Measurements from ENCODE around the gene KRT74. TPM values are rescaled to one million over a fixed set of nuclear protein-coding genes. Genes with fewer than 3 reads are reported as not detected.

Gene KRT74
- total and polyA plus RNA-seq, 10 of the 15 experiments (the other 5 are each of a cell fraction or from before 2014, with no cell fraction given), result not detected

- H4K20me1 ChIP-seq (ENCODE audit: control insufficient read depth, insufficient read depth), result no peaks in the 10 kb centered on the region
- ATAC-seq, result no peak
- H2AFZ ChIP-seq (ENCODE audit: control insufficient read depth, low read depth, low read length), result no peak overlapping the region
- peaks cover 3 to 6% of the 10 kb centered on the region in 2 experiments; a peak in 3 of 4 replicates for H3K27me3 ChIP-seq (replicated peaks in 1 of 2; ENCODE audit: control insufficient read depth in 2 of 2, insufficient read depth in 2 of 2, low read length in 1 of 2)
- no peaks in the 10 kb centered on the region for H3K4me1 ChIP-seq (ENCODE audit: control insufficient read depth, insufficient read depth, low read length)
- TF ChIP-seq USF1 (IDR thresholded peaks at IDR 0.05; ENCODE audit: borderline replicate concordance, extremely low read length, insufficient read depth, low read depth, low read length) (no peak), USF2 (IDR thresholded peaks at IDR 0.05; ENCODE audit: borderline replicate concordance, low read depth, low read length) (no peak), TARDBP (IDR thresholded peaks at IDR 0.05; ENCODE audit: borderline replicate concordance) (no peak), WRNIP1 (IDR thresholded peaks at IDR 0.05; ENCODE audit: borderline replicate concordance, low read depth, low read length) (no peak), JUNB (IDR thresholded peaks at IDR 0.05) (no peak), EGR1 (IDR thresholded peaks at IDR 0.05; ENCODE audit: borderline replicate concordance in 1 of 2, low read depth in 2 of 2, low read length in 2 of 2) (no peak), BRCA1 (IDR thresholded peaks at IDR 0.05; ENCODE audit: low read depth, low read length) (no peak)
- no peak for FAIRE-seq
- POLR2A ChIA-PET, result no interaction called here
- in situ Hi-C loops (cut with MboI) (no loop called here), intact Hi-C loops (cut with micrococcal nuclease; ENCODE audit: unreplicated experiment) (no loop called here)
- no peak overlapping the region for H3K4me3 ChIP-seq
- RAD21 ChIA-PET (ENCODE audit: unreplicated experiment), result no interaction called here
- no peak overlapping the region for H3K27ac ChIP-seq (ENCODE audit: control insufficient read depth, insufficient read depth)
- 25% methylated on average over 2 of the region's 2 CpGs for WGBS (ENCODE audit: insufficient coverage, insufficient replicate concordance, low lambda C conversion rate, missing lambda C conversion rate)
- DNase-seq (ENCODE audit: low read depth, low spot score), result no peak
- no peak overlapping the region for H3K4me2 ChIP-seq (ENCODE audit: control insufficient read depth, insufficient read depth)
- H3K9me3 ChIP-seq (replicated peaks; ENCODE audit: control insufficient read depth, insufficient read depth, low read length), result no peaks in the 10 kb centered on the region
- CTCF ChIA-PET, result no interaction called here
- SMC1A ChIA-PET (ENCODE audit: uncharacterized antibody, unreplicated experiment), result no interaction called here
- H3K36me3 ChIP-seq (ENCODE audit: control insufficient read depth in 2 of 2, insufficient read depth in 2 of 2, low read length in 1 of 2), result no peaks in the 10 kb centered on the region
- H3K9ac ChIP-seq (ENCODE audit: control insufficient read depth, insufficient read depth, low read length), result no peak overlapping the region
- H3K79me2 ChIP-seq (ENCODE audit: control insufficient read depth, insufficient read depth, low read length), result no peaks in the 10 kb centered on the region
- no TSS peak for BruUV-seq (replicated peaks)
Measured at GRCh38 chr12:52603314-52603713, 29.7 kb upstream of the KRT74 start.
